K562 (cell line): ENCODE results near the gene CHRNE. TPM values are rescaled to one million over a fixed set of nuclear protein-coding genes. Genes with fewer than 3 reads are reported as not detected.

Source experiments
- ARID3B ChIP-seq: fragments of 250-450 bp; sonication (Bioruptor Pico); IDR thresholded peaks from 2 replicates; pipeline ENCODE4 v1.4.0; 2020; ENCODE audit warnings: borderline replicate concordance
- ATF3 ChIP-seq, 2 experiments: fragments of 450-650 bp in 1 of 2; sonication (generic) in 1 of 2; formaldehyde crosslinking in 1 of 2; IDR thresholded peaks in 1 of 2; conservative IDR thresholded peaks in 1 of 2; 2 replicates each; pipeline versions ENCODE4 v1.6.1 to v1.8.1; 2016 to 2023; ENCODE audit warnings: mild to moderate bottlenecking in 2 of 2, moderate library complexity in 2 of 2, inconsistent platforms in 1 of 2, missing genetic modification reagents in 1 of 2
- BRD4 ChIP-seq: fragments of 200-600 bp; sonication (generic); IDR thresholded peaks from 2 replicates; pipeline ENCODE4 v1.6.1; 2017; ENCODE audit warnings: inconsistent platforms
- DMBX1 ChIP-seq: fragments of 250-450 bp; sonication (Bioruptor Pico); IDR thresholded peaks from 2 replicates; pipeline ENCODE4 v1.8.0; 2022; ENCODE audit warnings: inconsistent platforms, mild to moderate bottlenecking, moderate library complexity, borderline replicate concordance
- ERF ChIP-seq: fragments of 450-650 bp; formaldehyde crosslinking; IDR thresholded peaks from 2 replicates; pipeline ENCODE4 v1.4.0; 2020; ENCODE audit warnings: mild to moderate bottlenecking, mixed read lengths
- HDAC8 ChIP-seq: fragments of 450-650 bp; IDR thresholded peaks from 2 replicates; pipeline ENCODE4 v1.6.1; 2016; ENCODE audit warnings: mild to moderate bottlenecking, missing genetic modification characterization, moderate library complexity, missing compliant biosample characterization
- IRF1 ChIP-seq: sonication (generic); formaldehyde crosslinking; IDR thresholded peaks from 2 replicates; pipeline ENCODE4 v1.8.0; 2022; ENCODE audit warnings: missing genetic modification reagents, mild to moderate bottlenecking, borderline replicate concordance
- KLF1 ChIP-seq: fragments of 450-650 bp; IDR thresholded peaks from 2 replicates; pipeline ENCODE4 v1.6.1; 2016; ENCODE audit warnings: missing genetic modification characterization, missing compliant biosample characterization
- MAFK ChIP-seq: IDR thresholded peaks from 2 replicates; pipeline ENCODE4 v1.6.1; 2011; ENCODE audit warnings: low read length, improper control_type of control experiment
- MAZ ChIP-seq, 2 experiments: fragments of 450-650 bp in 1 of 2; sonication (generic) in 1 of 2; formaldehyde crosslinking; IDR thresholded peaks in 1 of 2; conservative IDR thresholded peaks in 1 of 2; 2 replicates each; pipeline versions ENCODE4 v1.4.0 to v1.5.0; 2020; ENCODE audit warnings: mild to moderate bottlenecking in 1 of 2, missing genetic modification reagents in 1 of 2
- MEF2A ChIP-seq: IDR thresholded peaks from 2 replicates; pipeline ENCODE4 v1.6.1; 2011; ENCODE audit warnings: low read depth, mild to moderate bottlenecking, low read length, moderate library complexity; ENCODE audit not compliant: control insufficient read depth
- NCOR1 ChIP-seq: fragments of 450-650 bp; IDR thresholded peaks from 2 replicates; pipeline ENCODE4 v1.6.1; 2016; ENCODE audit warnings: mild to moderate bottlenecking, moderate library complexity
- NFATC3 ChIP-seq: fragments of 450-650 bp; IDR thresholded peaks from 2 replicates; pipeline ENCODE4 v1.6.1; 2017; ENCODE audit warnings: mild to moderate bottlenecking
- RBFOX2 ChIP-seq: fragments of 200-400 bp; formaldehyde crosslinking; IDR thresholded peaks from 2 replicates; pipeline ENCODE4 v1.6.1; 2017; ENCODE audit warnings: low read depth, mild to moderate bottlenecking, low read length, moderate library complexity
- SIN3B ChIP-seq: fragments of 450-650 bp; IDR thresholded peaks from 2 replicates; pipeline ENCODE4 v1.6.1; 2017; ENCODE audit warnings: low read depth, mild to moderate bottlenecking, moderate library complexity
- SMARCA5 ChIP-seq: fragments of 450-650 bp; IDR thresholded peaks from 2 replicates; pipeline ENCODE4 v1.6.1; 2016
- TBP ChIP-seq: optimal IDR thresholded peaks from 2 replicates; pipeline ENCODE3; 2011; ENCODE audit warnings: low read depth, low read length, improper control_type of control experiment
- TGIF2 ChIP-seq: sonication (generic); formaldehyde crosslinking; IDR thresholded peaks from 2 replicates; pipeline ENCODE4 v1.8.1; 2022; ENCODE audit warnings: mild to moderate bottlenecking, missing genetic modification reagents, moderate library complexity
- ZBTB7A ChIP-seq: IDR thresholded peaks from 2 replicates; pipeline ENCODE4 v1.6.1; 2011; ENCODE audit warnings: low read depth, mild to moderate bottlenecking, low read length, moderate library complexity, borderline replicate concordance; ENCODE audit not compliant: control insufficient read depth
- ZC3H8 ChIP-seq: fragments of 450-650 bp; IDR thresholded peaks from 2 replicates; pipeline ENCODE4 v1.6.1; 2017
- ZNF347 ChIP-seq: fragments of 450-650 bp; formaldehyde crosslinking; IDR thresholded peaks from 2 replicates; pipeline ENCODE4 v1.4.0; 2020; ENCODE audit warnings: low read depth, mild to moderate bottlenecking, moderate library complexity
- ZNF551 ChIP-seq: fragments of 250-450 bp; sonication (Bioruptor Pico); IDR thresholded peaks from 2 replicates; pipeline ENCODE4 v1.5.0; 2021; ENCODE audit warnings: mild to moderate bottlenecking, moderate library complexity
- ZNF780A ChIP-seq: fragments of 250-450 bp; sonication (Bioruptor Pico); IDR thresholded peaks from 2 replicates; pipeline ENCODE4 v1.5.0; 2021; ENCODE audit warnings: mild to moderate bottlenecking
- polyA plus RNA-seq, 8 experiments: library from polyadenylated mRNA; depleted of rRNA in 4 of 8; stranded (reverse) in 5 of 8; unstranded in 3 of 8; fragments of >200 nt; fragmentation: Nextera tagmentation in 2 of 8; fragmentation: Illumina TruSeq in 1 of 8; extraction: Ambion mirVana in 2 of 8; extraction: Trizol in 1 of 8; gene quantifications; 2 replicates each; pipeline versions ENCODE4 v1.2.1 to v1.2.3, GENCODE V29; 2011 to 2014; ENCODE audit warnings: inconsistent platforms in 1 of 8, missing spikeins in 1 of 8
- total RNA-seq, 7 experiments: library from RNA; depleted of rRNA in 6 of 7; stranded (reverse); fragments of >200 nt in 6 of 7; fragmentation: Illumina TruSeq in 2 of 7; extraction: Trizol in 2 of 7; gene quantifications; 2 replicates each; pipeline versions ENCODE4 v1.2.1 to v1.2.3, GENCODE V29; 2011 to 2021; ENCODE audit warnings: low replicate concordance in 1 of 7

The CHRNE gene
- total and polyA plus RNA-seq, 9 of the 15 experiments (the other 6 are each of a cell fraction or from before 2014, with no cell fraction given): not detected

- TF ChIP-seq RBFOX2 (peak; percentile 73), HDAC8 (no peak), MEF2A (no peak), TGIF2 (CRISPR knock-in tag) (no peak), TBP (no peak), ZC3H8 (no peak), NCOR1 (no peak; the same call in 1 of the 2 replicates), SMARCA5 (no peak), NFATC3 (no peak), MAZ (CRISPR knock-in tag; conservative IDR thresholded peaks at IDR 0.05 in 1 of 2, IDR thresholded peaks at IDR 0.05 in 1 of 2) (no peak), ARID3B (CRISPR knock-in tag) (no peak), IRF1 (CRISPR knock-in tag) (no peak), KLF1 (tag) (no peak), ATF3 (IDR thresholded peaks at IDR 0.05) (no peak), ATF3 (CRISPR knock-in tag; conservative IDR thresholded peaks at IDR 0.05) (no peak), ZNF347 (CRISPR knock-in tag) (no peak), BRD4 (no peak), MAFK (no peak), ZNF551 (CRISPR knock-in tag) (no peak), DMBX1 (CRISPR knock-in tag) (no peak), ZBTB7A (peak; percentile 33; the same call in 1 of the 2 replicates), ZNF780A (CRISPR knock-in tag) (no peak), ERF (no peak), SIN3B (no peak)
Observed at GRCh38 chr17:4944554-4945175, 41.8 kb upstream of the CHRNE start (continued).
